Retinal pigment epithelial cell (primary cell): Measurements from ENCODE around the gene DPCD.

Source experiments
- DNase-seq: peaks from one replicate; pipeline ENCODE4 v3.0.0-alpha.2; 2010; ENCODE audit warnings: low read depth
- H3K4me3 ChIP-seq: 2 replicates; pipeline ENCODE4 v1.5.1; 2011; ENCODE audit warnings: mild to moderate bottlenecking, low read length, control low read depth, moderate library complexity
- TF ChIP-seq, protein P1 (sequence below): conservative IDR thresholded peaks from 2 replicates; pipeline ENCODE4 v1.5.1; 2011; ENCODE audit warnings: low read depth, low read length, control low read depth, inconsistent platforms

The DPCD gene

DNA sequence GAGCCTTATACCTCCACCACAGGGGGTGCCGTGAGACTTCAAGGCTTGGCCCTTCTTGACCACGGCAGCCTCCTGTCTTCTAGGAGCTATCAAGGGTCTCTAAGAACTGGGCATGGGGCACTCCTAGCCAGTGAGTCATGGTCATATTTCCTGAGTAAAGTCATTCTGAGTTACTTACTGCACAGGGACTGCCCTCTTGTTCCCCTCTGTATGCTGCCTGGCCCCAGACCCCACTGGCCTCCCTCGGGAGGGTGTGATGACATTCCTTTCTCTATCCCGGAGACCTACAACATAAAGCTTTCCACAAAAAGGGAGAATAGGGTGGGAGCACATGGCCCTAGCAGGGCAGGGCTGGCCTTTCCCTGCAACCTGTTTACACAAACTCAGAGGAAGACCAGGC lies 21.4 kb downstream of the DPCD start:
- TF ChIP-seq, protein P1, sequence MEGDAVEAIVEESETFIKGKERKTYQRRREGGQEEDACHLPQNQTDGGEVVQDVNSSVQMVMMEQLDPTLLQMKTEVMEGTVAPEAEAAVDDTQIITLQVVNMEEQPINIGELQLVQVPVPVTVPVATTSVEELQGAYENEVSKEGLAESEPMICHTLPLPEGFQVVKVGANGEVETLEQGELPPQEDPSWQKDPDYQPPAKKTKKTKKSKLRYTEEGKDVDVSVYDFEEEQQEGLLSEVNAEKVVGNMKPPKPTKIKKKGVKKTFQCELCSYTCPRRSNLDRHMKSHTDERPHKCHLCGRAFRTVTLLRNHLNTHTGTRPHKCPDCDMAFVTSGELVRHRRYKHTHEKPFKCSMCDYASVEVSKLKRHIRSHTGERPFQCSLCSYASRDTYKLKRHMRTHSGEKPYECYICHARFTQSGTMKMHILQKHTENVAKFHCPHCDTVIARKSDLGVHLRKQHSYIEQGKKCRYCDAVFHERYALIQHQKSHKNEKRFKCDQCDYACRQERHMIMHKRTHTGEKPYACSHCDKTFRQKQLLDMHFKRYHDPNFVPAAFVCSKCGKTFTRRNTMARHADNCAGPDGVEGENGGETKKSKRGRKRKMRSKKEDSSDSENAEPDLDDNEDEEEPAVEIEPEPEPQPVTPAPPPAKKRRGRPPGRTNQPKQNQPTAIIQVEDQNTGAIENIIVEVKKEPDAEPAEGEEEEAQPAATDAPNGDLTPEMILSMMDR = no peak
- DNase-seq = peak; percentile 26
- no peak overlapping the region for H3K4me3 ChIP-seq

DNA sequence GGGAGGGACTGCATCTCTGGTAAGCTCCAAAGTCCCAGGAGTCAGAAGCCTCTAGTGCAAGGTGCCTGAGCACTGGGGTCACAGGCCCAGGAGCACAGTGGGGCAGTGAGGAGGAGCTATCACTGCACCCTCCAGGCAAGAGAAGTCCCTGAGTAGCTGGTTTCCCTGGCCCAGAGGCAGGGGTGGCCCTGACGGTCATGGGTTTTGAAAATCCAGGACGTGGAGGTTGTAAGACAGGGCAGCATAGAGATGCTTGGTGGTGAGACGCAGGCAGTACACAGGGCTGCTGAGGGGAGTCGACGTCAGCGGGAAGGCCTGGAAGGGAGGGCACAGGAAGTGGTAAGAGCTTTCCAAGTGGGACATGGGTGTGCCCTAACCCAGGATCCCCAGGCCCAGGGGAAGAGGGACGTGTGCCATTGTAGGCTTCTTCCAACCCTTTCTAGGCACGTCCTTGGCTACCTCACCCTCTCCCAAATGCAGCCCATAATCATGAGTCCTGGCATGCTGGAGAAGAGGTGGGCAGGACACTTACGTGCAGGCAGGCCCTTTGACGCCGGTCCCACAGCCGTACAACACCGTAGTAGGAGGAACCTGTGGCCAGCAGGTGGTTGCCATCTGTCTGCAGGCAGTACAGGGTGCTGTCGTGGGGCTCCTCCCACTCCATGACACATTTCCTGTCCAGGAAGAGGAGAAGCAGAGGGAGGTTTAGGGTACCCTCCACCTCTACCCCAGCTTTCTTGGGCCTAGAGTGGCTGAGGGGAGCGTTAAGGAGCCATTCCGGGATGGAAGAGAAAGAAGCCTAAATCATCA lies 23.2 kb downstream of the DPCD start:
- H3K4me3 ChIP-seq = no peak overlapping the region
- no peak for DNase-seq
- TF ChIP-seq, protein P1 = no peak

DNA sequence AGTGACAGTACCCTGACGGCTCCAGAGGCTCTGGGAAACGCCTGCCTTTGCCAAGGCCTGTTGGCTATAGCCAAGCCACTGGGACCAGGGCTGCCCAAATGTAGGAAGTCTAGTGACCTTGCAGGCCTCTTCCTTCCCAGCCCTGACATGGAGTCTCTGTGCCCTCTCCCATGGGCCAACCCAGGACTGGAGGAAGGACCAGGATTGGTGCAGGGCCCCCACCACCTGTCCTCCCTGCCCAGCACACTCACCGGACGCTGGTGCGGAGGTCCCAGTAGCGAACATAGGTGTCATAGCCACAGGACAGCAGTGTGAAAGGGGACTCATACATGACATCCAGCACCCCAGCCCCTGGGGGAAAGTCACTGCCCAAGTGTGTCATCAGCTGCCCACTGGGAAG lies 24.0 kb downstream of the DPCD start:
- DNase-seq = no peak
- TF ChIP-seq, protein P1 = no peak
- no peak overlapping the region for H3K4me3 ChIP-seq

DNA sequence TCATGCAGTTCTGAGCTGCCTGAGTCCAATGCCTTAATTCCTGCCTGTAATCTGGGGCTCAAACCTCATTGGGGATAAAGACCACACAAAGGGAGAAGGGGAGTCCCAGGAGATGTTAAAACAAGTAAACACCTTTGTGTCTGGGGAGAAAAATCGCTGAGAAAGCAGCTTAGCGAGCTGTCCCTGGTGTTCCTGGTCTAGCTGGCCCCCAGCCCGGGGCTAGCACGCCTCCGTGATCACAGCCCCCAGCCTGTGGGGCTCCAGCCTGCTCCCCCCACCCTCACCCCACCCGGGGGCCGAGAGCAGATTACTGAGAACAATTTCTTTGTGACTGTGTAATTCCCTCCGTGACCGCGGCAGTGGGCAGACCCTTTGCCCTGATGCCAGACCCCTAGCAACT lies 24.8 kb downstream of the DPCD start:
- no peak overlapping the region for H3K4me3 ChIP-seq
- TF ChIP-seq, protein P1 = no peak
- no peak for DNase-seq

DNA sequence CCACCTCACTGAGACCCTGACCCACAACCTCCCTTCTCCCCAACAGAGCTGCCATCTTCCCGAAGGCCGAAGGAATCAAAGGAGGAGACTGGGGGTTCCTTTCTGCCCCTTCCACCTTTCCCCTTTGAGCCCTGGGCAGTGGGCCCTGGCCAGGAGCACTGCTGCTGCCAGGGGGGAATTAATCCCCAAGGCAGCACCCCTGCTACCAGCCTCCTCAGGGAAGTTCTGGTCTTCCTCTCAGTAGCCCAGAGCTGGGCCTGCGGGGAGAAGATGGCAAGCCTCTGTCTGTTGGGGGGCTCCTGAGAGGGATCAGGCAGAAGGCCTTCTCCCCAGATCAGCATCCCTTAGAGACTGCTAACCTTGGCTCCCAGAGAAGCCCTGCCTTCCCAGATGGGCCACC lies 25.5 kb downstream of the DPCD start:
- TF ChIP-seq, protein P1 = no peak

DNA sequence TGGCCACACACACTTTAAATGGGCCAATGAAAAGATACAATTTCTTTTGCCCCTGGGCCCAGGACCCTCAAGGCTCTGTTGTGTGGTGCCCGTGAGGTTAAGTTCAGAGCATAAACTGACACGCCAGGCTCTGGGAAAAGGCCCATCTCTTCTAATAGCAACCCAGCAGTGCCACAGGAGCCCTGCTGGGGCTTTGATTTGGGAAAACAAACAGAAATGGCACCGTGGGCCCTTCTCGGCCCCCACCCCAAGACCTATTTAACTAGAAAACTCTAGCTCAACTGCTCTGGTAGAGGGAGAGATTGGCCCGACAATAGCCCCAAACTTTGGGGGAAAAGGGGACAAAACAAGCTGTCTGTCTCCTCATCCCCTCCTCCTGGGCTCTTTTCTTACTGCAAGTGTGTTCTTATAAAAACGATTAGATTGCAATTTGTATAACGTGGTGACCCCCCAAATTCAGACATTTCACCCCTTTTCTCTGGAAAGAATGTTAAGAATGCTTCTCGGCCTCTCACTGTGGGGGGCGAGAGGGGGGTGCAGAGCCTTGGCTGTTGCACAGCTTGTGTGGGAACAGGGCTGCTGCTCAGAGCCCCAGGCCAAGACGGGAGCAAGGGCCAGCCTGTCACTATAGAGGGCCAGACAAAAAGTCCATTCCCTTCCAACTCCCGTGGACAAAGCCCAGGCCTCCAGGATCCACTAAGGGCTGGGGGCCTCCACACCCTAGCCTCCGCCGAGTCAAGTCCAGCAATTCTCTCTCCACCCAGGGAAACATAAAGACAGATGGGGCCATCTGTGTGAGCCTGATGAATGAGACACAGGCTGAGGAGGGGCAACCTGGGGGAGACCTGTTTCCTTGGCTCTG lies 26.8 kb downstream of the DPCD start:
- DNase-seq = no peak

More for the DNA sequence above, 25.5 kb downstream of the DPCD start:
- DNase-seq = no peak
- H3K4me3 ChIP-seq = no peak overlapping the region

More for the DNA sequence above, 26.8 kb downstream of the DPCD start:
- H3K4me3 ChIP-seq = no peak overlapping the region
- TF ChIP-seq, protein P1 = no peak
